Measurements from ENCODE around the gene LIPA. TPM values are rescaled to one million over a fixed set of nuclear protein-coding genes. Genes with fewer than 3 reads are reported as not detected.

The LIPA gene
- total RNA-seq, 2 donors from 2014 or later: 17.7 to 18.4 TPM

- Histone ChIP-seq H3K9ac (ENCODE audit: extremely low read depth, low read length, poor library complexity, severe bottlenecking) (no peak overlapping the region), H3K36me3 (ENCODE audit: control insufficient read depth, insufficient read depth, low read length) (no peaks in the 10 kb centered on the region), H3K27ac (ENCODE audit: low read depth, low read length) (no peak overlapping the region), H3K4me3 (ENCODE audit: low read length) (no peak overlapping the region), H3K9me3 (ENCODE audit: control insufficient read depth, low read length) (no peaks in the 10 kb centered on the region), H3K27me3 (ENCODE audit: control insufficient read depth, insufficient read depth, low read length, poor library complexity, severe bottlenecking) (no peaks in the 10 kb centered on the region), H3K4me1 (ENCODE audit: control insufficient read depth, insufficient read depth, low read length) (no peaks in the 10 kb centered on the region)
- DNase-seq: no peak
- peaks cover 14% of the 10 kb centered on the region for H3K4me1 Mint-ChIP-seq
- WGBS, 2 experiments (ENCODE audit: insufficient coverage in 1 of 2, insufficient read length in 1 of 2): 96 to 100% methylated on average over 2 to 4 of the region's 4 CpGs
- no peaks in the 10 kb centered on the region for H3K27me3 Mint-ChIP-seq (ENCODE audit: insufficient read depth)
- no peaks in the 10 kb centered on the region for H3K9me3 Mint-ChIP-seq
- TF ChIP-seq CTCF (conservative IDR thresholded peaks at IDR 0.05): no peak
- no peak overlapping the region for H3K27ac Mint-ChIP-seq
- no peak overlapping the region for H3K4me3 Mint-ChIP-seq
- no peaks in the 10 kb centered on the region for H3K36me3 Mint-ChIP-seq (ENCODE audit: low read depth)
These were observed 31.9 kb downstream of the LIPA start for GRCh38 chr10:89219513-89220218.

- DNase-seq: peak; percentile 72
- peak; percentile 90 for TF ChIP-seq CTCF (conservative IDR thresholded peaks at IDR 0.05)
- H3K36me3 ChIP-seq (ENCODE audit: control insufficient read depth, insufficient read depth, low read length): no peaks in the 10 kb centered on the region
- no peaks in the 10 kb centered on the region for H3K36me3 Mint-ChIP-seq (ENCODE audit: low read depth)
- H3K9me3 ChIP-seq (ENCODE audit: control insufficient read depth, low read length): no peaks in the 10 kb centered on the region
- H3K9me3 Mint-ChIP-seq: no peaks in the 10 kb centered on the region
- no peak overlapping the region for H3K27ac ChIP-seq (ENCODE audit: low read depth, low read length)
- H3K9ac ChIP-seq (ENCODE audit: extremely low read depth, low read length, poor library complexity, severe bottlenecking): no peak overlapping the region
- WGBS, 2 experiments (ENCODE audit: insufficient coverage in 1 of 2, insufficient read length in 1 of 2): 37 to 92% methylated on average over 1 to 4 of the region's 6 CpGs
- no peak overlapping the region for H3K27ac Mint-ChIP-seq
- no peaks in the 10 kb centered on the region for H3K27me3 ChIP-seq (ENCODE audit: control insufficient read depth, insufficient read depth, low read length, poor library complexity, severe bottlenecking)
- no peak overlapping the region for H3K4me3 ChIP-seq (ENCODE audit: low read length)
- peaks cover 13% of the 10 kb centered on the region for H3K4me1 Mint-ChIP-seq
- H3K4me3 Mint-ChIP-seq: no peak overlapping the region
- H3K4me1 ChIP-seq (ENCODE audit: control insufficient read depth, insufficient read depth, low read length): no peaks in the 10 kb centered on the region
- H3K27me3 Mint-ChIP-seq (ENCODE audit: insufficient read depth): no peaks in the 10 kb centered on the region
These were observed 34.3 kb downstream of the LIPA start for GRCh38 chr10:89217057-89217990.

GRCh38 chr10:89216056-89216455 lies 35.5 kb downstream of the LIPA start:
- Histone ChIP-seq H3K27ac (ENCODE audit: low read depth, low read length) (no peak overlapping the region), H3K4me3 (ENCODE audit: low read length) (no peak overlapping the region), H3K36me3 (ENCODE audit: control insufficient read depth, insufficient read depth, low read length) (no peaks in the 10 kb centered on the region), H3K9ac (ENCODE audit: extremely low read depth, low read length, poor library complexity, severe bottlenecking) (no peak overlapping the region), H3K9me3 (ENCODE audit: control insufficient read depth, low read length) (no peaks in the 10 kb centered on the region), H3K27me3 (ENCODE audit: control insufficient read depth, insufficient read depth, low read length, poor library complexity, severe bottlenecking) (peaks cover 7% of the 10 kb centered on the region), H3K4me1 (ENCODE audit: control insufficient read depth, insufficient read depth, low read length) (no peaks in the 10 kb centered on the region)
- peaks cover 13% of the 10 kb centered on the region for H3K4me1 Mint-ChIP-seq
- peaks cover 7% of the 10 kb centered on the region for H3K27me3 Mint-ChIP-seq (ENCODE audit: insufficient read depth)
- no peak overlapping the region for H3K27ac Mint-ChIP-seq
- no peaks in the 10 kb centered on the region for H3K9me3 Mint-ChIP-seq
- 94% methylated on average over 2 of the region's 2 CpGs; no CpG with 5 or more reads in 1 of the 2 experiments for WGBS, 2 experiments (ENCODE audit: insufficient coverage in 1 of 2, insufficient read length in 1 of 2)
- no peak for DNase-seq
- no peak for TF ChIP-seq CTCF (conservative IDR thresholded peaks at IDR 0.05)
- no peaks in the 10 kb centered on the region for H3K36me3 Mint-ChIP-seq (ENCODE audit: low read depth)
- H3K4me3 Mint-ChIP-seq: no peak overlapping the region
